PC-9 (cell line): ENCODE results near the gene MYO5A. TPM values are rescaled to one million over a fixed set of nuclear protein-coding genes. Genes with fewer than 3 reads are reported as not detected.

Experiments used
- BruUV-seq: library from RNA; stranded (reverse); fragments of 400-500 nt; replicated peaks from 2 replicates; lab custom pipeline; 2021; lab: Mats Ljungman, UMichigan
- CTCF ChIA-PET: fragments of 300-600 bp; sonication (Branson Sonifier 250); formaldehyde crosslinking; loops from one replicate; lab custom pipeline; 2022; ENCODE audit warnings: antibody characterized with exemption; lab: Charles Lee
- POLR2A ChIA-PET: fragments of 300-600 bp; sonication (Branson Sonifier 250); formaldehyde crosslinking; loops from one replicate; lab custom pipeline; 2022; ENCODE audit warnings: antibody characterized with exemption; ENCODE audit not compliant: unreplicated experiment; lab: Charles Lee
- DNase-seq, 2 experiments: peaks; one replicate each; pipeline versions ENCODE4 v3.0.0 to v3.0.0-alpha.2; 2015 to 2022; ENCODE audit warnings: mixed read lengths in 1 of 2
- H2AFZ ChIP-seq: fragments of 200-600 bp; sonication (generic); 2 replicates; pipeline ENCODE4 v1.8.1; 2017; ENCODE audit warnings: antibody characterized with exemption
- H3F3A ChIP-seq: fragments of 200-600 bp; sonication (generic); 2 replicates; pipeline ENCODE4 v1.8.1; 2017; ENCODE audit warnings: antibody characterized with exemption, mild to moderate bottlenecking, low read depth; ENCODE audit not compliant: insufficient read depth
- H3K27ac ChIP-seq: fragments of 200-600 bp; sonication (generic); 2 replicates; pipeline ENCODE4 v1.6.1; 2016; ENCODE audit warnings: mixed run types
- H3K27me3 ChIP-seq: fragments of 200-600 bp; sonication (generic); 2 replicates; pipeline ENCODE4 v1.6.1; 2016; ENCODE audit warnings: low read depth, mixed run types; ENCODE audit not compliant: insufficient read depth
- H3K36me3 ChIP-seq: fragments of 200-600 bp; sonication (generic); 2 replicates; pipeline ENCODE4 v1.6.1; 2016; ENCODE audit warnings: low read depth, mixed run types
- H3K4me1 ChIP-seq: fragments of 200-600 bp; sonication (generic); replicated peaks from 2 replicates; pipeline ENCODE4 v1.6.1; 2016; ENCODE audit warnings: mixed run types; ENCODE audit not compliant: insufficient read depth
- H3K4me2 ChIP-seq: fragments of 200-600 bp; sonication (generic); 2 replicates; pipeline ENCODE4 v1.6.1; 2017; ENCODE audit warnings: mixed run types
- H3K4me3 ChIP-seq: fragments of 200-600 bp; sonication (generic); 2 replicates; pipeline ENCODE4 v1.6.1; 2016; ENCODE audit warnings: mixed run types
- H3K79me2 ChIP-seq: fragments of 200-600 bp; sonication (generic); 2 replicates; pipeline ENCODE4 v1.6.1; 2017; ENCODE audit warnings: low read depth, mixed run types
- H3K9me2 ChIP-seq: fragments of 200-600 bp; sonication (generic); 2 replicates; pipeline ENCODE4 v1.8.1; 2017; ENCODE audit warnings: mild to moderate bottlenecking; ENCODE audit not compliant: insufficient read depth
- H3K9me3 ChIP-seq: fragments of 200-600 bp; sonication (generic); 2 replicates; pipeline ENCODE4 v1.8.1; 2016; ENCODE audit warnings: low read depth; ENCODE audit not compliant: insufficient read depth
- H4K20me1 ChIP-seq: fragments of 200-600 bp; sonication (generic); 2 replicates; pipeline ENCODE4 v1.8.1; 2017; ENCODE audit not compliant: insufficient read depth
- EZH2 ChIP-seq: fragments of 200-600 bp; sonication (generic); IDR thresholded peaks from 2 replicates; pipeline ENCODE4 v1.8.0; 2017; ENCODE audit warnings: antibody characterized with exemption, low read depth
- intact Hi-C: fragments of 100-400 bp; cut with micrococcal nuclease; formaldehyde crosslinking; loops from one replicate; pipeline ENCODE4 v1.10.0; 2022; ENCODE audit not compliant: unreplicated experiment
- total RNA-seq: library from RNA; stranded (reverse); gene quantifications from 2 replicates; pipeline ENCODE4 v1.2.3, GENCODE V29; 2021
- TF ChIP-seq, protein P1 (sequence below): fragments of 200-600 bp; sonication (generic); conservative IDR thresholded peaks from 2 replicates; pipeline ENCODE4 v1.6.1; 2017; ENCODE audit warnings: mixed run types, antibody characterized with exemption, mild to moderate bottlenecking, moderate library complexity

MYO5A gene
- total RNA-seq, 1 experiment from 2014 or later: 10.7 TPM

- no peaks in the 10 kb centered on the region for H3K9me2 ChIP-seq
- no peaks in the 10 kb centered on the region for H3F3A ChIP-seq
- no TSS peak for BruUV-seq
- peak in 1 of 2 experiments; percentile 14 for DNase-seq
- H3K4me2 ChIP-seq: peak overlapping the region; percentile 81
- ChIA-PET CTCF (no interaction called here), POLR2A (no interaction called here)
- no peaks in the 10 kb centered on the region for H3K79me2 ChIP-seq
- H2AFZ ChIP-seq: peak overlapping the region; percentile 92
- no peak overlapping the region for H3K27ac ChIP-seq
- H4K20me1 ChIP-seq: no peaks in the 10 kb centered on the region
- no peaks in the 10 kb centered on the region for H3K4me1 ChIP-seq
- no peaks in the 10 kb centered on the region for H3K27me3 ChIP-seq
- TF ChIP-seq, protein P1, sequence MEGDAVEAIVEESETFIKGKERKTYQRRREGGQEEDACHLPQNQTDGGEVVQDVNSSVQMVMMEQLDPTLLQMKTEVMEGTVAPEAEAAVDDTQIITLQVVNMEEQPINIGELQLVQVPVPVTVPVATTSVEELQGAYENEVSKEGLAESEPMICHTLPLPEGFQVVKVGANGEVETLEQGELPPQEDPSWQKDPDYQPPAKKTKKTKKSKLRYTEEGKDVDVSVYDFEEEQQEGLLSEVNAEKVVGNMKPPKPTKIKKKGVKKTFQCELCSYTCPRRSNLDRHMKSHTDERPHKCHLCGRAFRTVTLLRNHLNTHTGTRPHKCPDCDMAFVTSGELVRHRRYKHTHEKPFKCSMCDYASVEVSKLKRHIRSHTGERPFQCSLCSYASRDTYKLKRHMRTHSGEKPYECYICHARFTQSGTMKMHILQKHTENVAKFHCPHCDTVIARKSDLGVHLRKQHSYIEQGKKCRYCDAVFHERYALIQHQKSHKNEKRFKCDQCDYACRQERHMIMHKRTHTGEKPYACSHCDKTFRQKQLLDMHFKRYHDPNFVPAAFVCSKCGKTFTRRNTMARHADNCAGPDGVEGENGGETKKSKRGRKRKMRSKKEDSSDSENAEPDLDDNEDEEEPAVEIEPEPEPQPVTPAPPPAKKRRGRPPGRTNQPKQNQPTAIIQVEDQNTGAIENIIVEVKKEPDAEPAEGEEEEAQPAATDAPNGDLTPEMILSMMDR: no peak
- no peak for TF ChIP-seq EZH2
- H3K36me3 ChIP-seq: no peaks in the 10 kb centered on the region
- H3K9me3 ChIP-seq: no peaks in the 10 kb centered on the region
- intact Hi-C loops: loop anchor here (5.0 kb wide), 2 partner anchors 196 to 271 kb away; no protein-coding TSS in a partner anchor
- peak overlapping the region; percentile 74 for H3K4me3 ChIP-seq
Measured at GRCh38 chr15:52527911-52528563, 643 bp downstream of the MYO5A start.

- H3F3A ChIP-seq: no peaks in the 10 kb centered on the region
- BruUV-seq: no TSS peak
- peak overlapping the region; percentile 81 for H3K4me2 ChIP-seq
- H3K36me3 ChIP-seq: no peaks in the 10 kb centered on the region
- no peaks in the 10 kb centered on the region for H3K27me3 ChIP-seq
- no peak overlapping the region for H2AFZ ChIP-seq
- H3K27ac ChIP-seq: no peak overlapping the region
- H4K20me1 ChIP-seq: no peaks in the 10 kb centered on the region
- H3K79me2 ChIP-seq: no peaks in the 10 kb centered on the region
- DNase-seq: no peak
- intact Hi-C loops: loop anchor here (5.0 kb wide), 2 partner anchors 195 to 270 kb away; no protein-coding TSS in a partner anchor
- no peak for TF ChIP-seq EZH2
- TF ChIP-seq, protein P1: no peak
- CTCF ChIA-PET: no interaction called here
- H3K4me1 ChIP-seq: no peaks in the 10 kb centered on the region
- H3K9me3 ChIP-seq: no peaks in the 10 kb centered on the region
- no peaks in the 10 kb centered on the region for H3K9me2 ChIP-seq
- POLR2A ChIA-PET: no interaction called here
- peak overlapping the region; percentile 74 for H3K4me3 ChIP-seq
Measured at GRCh38 chr15:52527196-52527910, 1.3 kb downstream of the MYO5A start.

DNA sequence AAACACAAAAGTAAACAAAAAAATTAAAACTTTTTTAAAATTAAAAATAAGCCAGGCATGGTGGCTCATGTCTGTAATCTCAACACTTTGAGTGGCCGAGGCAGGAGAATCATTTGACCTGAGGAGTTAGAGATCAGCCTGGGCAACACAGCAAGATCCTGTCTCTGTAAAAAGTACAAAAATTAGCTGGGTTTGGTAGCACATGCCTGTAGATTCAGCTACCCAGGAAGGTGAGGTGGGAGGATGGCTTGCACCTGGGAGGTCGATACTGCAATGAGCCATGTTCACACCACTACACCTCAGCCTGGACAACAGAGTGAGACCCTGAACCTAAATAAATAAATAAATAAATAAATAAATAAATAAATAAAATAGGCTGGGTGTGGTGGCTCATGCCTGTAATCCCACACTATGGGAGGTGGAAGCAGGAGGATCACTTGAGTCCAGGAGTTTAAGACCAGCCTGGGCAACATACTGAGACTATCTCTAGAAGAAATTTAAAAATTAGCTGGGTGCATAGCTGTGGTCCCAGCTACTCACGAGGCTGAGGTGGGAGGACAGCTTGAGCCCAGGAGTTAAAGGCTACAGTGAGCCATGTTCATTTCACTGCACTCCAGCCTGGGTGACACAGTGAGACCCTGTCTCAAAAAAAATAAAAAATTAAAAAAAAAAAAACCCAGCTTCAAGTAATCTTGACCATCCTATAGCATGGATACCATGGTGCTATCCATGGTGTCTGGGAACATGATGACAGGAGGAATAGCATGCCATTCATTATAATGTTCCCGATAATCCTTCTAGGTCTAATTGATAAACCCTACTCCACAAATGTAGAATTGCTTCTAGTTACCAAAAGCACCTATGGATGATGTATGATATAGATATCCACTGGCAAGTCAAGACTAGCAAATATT, 4.2 kb downstream of the MYO5A start:
- Histone ChIP-seq H3K4me3 (no peak overlapping the region), H3K27ac (no peak overlapping the region), H3K27me3 (no peaks in the 10 kb centered on the region), H3K9me2 (no peaks in the 10 kb centered on the region), H4K20me1 (no peaks in the 10 kb centered on the region), H3K4me2 (no peak overlapping the region), H3K4me1 (no peaks in the 10 kb centered on the region), H3K79me2 (no peaks in the 10 kb centered on the region), H3F3A (no peaks in the 10 kb centered on the region), H2AFZ (no peak overlapping the region), H3K9me3 (no peaks in the 10 kb centered on the region), H3K36me3 (no peaks in the 10 kb centered on the region)
- intact Hi-C loops: loop anchor here (5.0 kb wide), 2 partner anchors 192 to 267 kb away; no protein-coding TSS in a partner anchor
- DNase-seq: no peak
- no TSS peak for BruUV-seq
- ChIA-PET POLR2A (no interaction called here), CTCF (no interaction called here)
- TF ChIP-seq, protein P1: no peak
- no peak for TF ChIP-seq EZH2
